ENCODE measurements around the gene CEP295NL.
A peak's percentile ranks its signal among the peaks of the same experiment; 100 is the strongest.

CEP295NL gene

DNA sequence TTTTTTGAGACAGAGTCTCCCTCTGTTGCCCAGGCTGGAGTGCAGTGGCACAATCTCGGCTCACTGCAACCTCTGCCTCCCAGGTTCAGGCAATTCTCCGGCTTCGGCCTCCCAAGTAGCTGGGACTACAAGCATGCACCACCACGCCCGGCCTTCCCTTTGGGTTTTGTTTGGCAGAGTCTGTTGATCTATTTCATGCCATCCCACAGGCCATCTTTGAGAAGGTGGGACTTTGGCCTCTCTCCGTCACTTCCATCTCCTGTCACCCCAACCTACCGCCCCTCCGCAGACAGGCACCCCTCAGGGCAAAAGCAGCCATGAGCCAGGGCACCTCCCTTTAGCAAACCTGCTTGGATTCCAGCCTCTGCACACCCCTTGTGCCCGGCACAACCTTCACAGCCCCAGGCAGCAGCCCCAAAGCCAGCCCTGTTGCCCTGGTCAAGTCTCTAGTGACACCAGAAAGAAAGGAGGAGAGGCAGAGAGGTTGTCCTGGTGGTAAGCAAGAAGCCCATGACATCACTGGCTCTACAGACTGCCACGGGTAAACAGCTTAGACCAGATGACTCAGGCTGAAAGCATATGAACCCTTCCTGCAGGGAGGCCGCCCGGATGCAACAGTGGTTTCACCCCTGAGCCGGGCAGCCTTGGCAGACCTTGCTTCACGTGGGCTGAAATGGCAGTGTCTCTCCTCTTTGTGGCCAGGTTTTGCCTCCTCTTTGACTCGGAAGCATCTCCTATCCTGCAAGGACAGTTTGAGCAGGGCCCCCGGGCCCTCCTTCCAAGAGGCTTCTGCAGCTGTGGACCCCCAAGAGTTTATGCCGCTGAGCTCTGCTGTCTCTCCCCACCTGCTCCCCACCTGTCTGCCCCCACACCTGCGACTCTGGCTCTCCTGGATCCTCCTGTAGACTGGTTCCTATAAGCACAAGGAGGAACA is 30.3 kb upstream of the CEP295NL start:
- DNase-seq (ENCODE audit: low spot score): peak; percentile 90
- H3K27ac ChIP-seq: peak overlapping the region; percentile 94
- ChIA-PET POLR2A (ENCODE audit: low non-redundant PET) (interaction anchor here (0.6 to 0.7 kb wide), 3 partner anchors 16 to 48 kb away, joined by 3 read pairs; no protein-coding TSS in a partner anchor), CTCF (interaction anchor here (0.5 to 2.2 kb wide), 5 partner anchors 38 to 88 kb away, joined by 3 to 7 read pairs (median 4); no protein-coding TSS in a partner anchor)
- TF ChIP-seq, protein P1, sequence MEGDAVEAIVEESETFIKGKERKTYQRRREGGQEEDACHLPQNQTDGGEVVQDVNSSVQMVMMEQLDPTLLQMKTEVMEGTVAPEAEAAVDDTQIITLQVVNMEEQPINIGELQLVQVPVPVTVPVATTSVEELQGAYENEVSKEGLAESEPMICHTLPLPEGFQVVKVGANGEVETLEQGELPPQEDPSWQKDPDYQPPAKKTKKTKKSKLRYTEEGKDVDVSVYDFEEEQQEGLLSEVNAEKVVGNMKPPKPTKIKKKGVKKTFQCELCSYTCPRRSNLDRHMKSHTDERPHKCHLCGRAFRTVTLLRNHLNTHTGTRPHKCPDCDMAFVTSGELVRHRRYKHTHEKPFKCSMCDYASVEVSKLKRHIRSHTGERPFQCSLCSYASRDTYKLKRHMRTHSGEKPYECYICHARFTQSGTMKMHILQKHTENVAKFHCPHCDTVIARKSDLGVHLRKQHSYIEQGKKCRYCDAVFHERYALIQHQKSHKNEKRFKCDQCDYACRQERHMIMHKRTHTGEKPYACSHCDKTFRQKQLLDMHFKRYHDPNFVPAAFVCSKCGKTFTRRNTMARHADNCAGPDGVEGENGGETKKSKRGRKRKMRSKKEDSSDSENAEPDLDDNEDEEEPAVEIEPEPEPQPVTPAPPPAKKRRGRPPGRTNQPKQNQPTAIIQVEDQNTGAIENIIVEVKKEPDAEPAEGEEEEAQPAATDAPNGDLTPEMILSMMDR (conservative IDR thresholded peaks at IDR 0.05; ENCODE audit: low read depth): no peak

DNA sequence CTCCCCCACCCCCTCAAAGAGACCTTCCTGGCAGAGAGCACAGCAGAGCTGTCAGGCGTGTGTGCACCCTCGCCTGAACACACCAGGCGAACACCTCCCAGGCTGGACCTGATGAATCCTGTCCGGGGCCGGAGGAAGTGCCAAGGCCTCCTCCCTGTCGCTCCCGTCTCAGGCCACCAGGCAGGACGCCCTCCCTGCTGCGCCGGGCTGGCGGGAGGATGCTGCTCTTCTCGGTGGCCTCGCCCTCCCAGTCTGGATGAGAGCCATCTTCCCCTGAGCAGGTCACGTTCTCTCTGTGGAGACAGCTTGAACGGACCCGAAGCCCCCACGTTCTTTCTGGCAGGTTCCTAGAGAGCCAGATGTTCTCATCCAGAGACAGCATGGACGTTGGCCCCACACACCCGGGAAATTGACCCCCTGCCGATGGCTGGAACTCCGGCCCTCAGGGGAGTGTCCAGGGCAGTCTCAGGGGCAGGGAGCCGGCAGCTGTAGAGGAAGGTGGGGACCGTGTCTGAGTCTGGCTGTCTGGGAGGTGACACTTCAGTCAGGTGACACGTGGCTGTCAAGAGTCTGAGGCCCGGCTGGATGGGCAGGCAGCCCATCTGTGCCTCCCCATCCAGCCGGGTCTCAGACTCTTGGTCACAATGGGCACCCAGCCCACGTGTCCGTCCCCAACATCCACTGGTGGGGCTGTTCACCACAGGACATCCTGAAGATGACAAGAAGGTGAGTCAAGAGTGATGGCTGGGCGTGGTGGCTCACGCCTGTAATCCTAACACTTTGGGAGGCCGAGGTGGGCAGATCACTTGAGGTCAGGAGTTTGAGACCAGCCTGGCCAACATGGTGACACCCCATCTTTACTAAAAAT is 27.1 kb upstream of the CEP295NL start:
- POLR2A ChIA-PET (ENCODE audit: low non-redundant PET): no interaction called here
- H3K27ac ChIP-seq: peak overlapping the region; percentile 94; the same call in 1 of the 2 replicates
- TF ChIP-seq, protein P1 (conservative IDR thresholded peaks at IDR 0.05; ENCODE audit: low read depth): no peak
- CTCF ChIA-PET: interaction anchor here (0.5 to 0.6 kb wide), 2 partner anchors 54 to 72 kb away, joined by 3 to 5 read pairs; no protein-coding TSS in a partner anchor
- no peak for DNase-seq (ENCODE audit: low spot score)

DNA sequence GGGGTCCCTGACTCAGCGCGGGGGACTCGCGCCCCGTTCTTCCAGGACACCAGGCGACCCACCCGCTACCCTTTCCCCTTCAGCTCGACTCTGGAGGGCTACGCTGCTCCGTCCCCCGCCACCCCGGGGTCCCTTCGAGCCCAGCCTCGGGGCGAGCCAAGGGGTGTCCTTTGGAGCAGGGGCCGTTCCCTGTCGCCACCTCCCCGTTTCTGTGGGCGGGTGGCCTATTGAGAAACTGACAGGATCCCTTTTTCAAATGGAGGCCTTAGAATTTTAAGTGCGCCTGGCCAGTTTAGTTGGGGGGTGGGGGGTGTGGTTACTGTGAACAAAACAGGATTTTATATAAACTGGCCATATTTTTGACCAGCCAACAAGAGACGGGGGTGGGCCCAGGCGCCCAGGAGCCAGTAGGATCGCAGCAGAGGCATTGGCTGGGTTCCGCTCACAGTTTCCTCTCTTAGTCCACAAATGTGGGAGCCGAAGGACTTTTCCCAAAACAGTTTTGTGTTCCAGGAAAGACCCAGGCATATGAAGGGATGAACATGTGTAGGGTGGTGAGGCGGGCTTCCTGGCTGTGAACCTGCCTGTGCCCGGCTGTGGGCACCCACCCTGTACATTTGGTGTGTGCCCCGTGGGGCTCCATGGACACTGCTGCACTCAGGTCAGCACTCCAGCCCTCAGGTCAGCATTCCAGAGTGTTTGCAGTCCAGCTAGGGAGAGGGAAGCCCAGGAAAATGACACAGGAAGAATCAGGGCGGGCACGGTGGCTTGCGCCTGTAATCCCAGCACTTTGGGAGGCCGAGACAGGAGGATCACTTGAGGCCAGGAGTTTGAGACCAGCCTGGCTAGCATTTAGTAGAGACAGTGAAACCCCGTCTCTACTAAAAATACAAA is 22.9 kb upstream of the CEP295NL start:
- peak overlapping the region; percentile 96 for H3K27ac ChIP-seq
- ChIA-PET CTCF (no interaction called here), POLR2A (ENCODE audit: low non-redundant PET) (interaction anchor here (0.7 kb wide), 2 partner anchors 34 to 37 kb away, joined by 3 to 13 read pairs; no protein-coding TSS in a partner anchor)
- TF ChIP-seq, protein P1 (conservative IDR thresholded peaks at IDR 0.05; ENCODE audit: low read depth): no peak
- no peak for DNase-seq (ENCODE audit: low spot score)

DNA sequence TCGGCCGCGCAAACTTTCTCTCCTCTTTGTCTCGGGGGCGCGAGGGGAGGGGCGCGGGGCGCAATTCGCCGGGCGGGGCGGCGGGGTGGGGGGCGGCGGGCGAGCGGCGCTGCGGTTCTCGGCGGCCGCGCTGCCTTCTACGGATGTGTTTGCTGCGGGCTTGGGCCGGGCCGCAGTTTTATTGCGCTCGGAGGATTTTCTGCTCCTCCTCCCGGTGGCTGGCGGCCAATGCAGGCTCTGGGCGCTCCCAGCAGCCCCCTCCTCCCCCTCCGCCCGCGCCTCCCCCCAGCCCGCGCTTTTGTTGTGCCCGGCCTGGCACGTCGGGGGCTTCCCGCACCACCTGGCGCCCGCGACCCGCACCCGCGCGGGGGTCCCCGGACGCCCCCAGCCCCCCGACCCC is 22.2 kb upstream of the CEP295NL start, which contains the start of gene TIMP2:
TIMP2 (minus strand) TSS at position 154 of the 400 bp plus-strand sequence. CDS start 299 bp downstream, outside the sequence.
- TF ChIP-seq, protein P1 (conservative IDR thresholded peaks at IDR 0.05; ENCODE audit: low read depth): no peak
- peak within 1 kb of the TSS; percentile 96 for H3K27ac ChIP-seq
- ChIA-PET POLR2A (ENCODE audit: low non-redundant PET) (no interaction called here), CTCF (interaction anchor here (0.6 kb wide), 1 partner anchor 47 kb away, joined by 3 read pairs; no protein-coding TSS in a partner anchor)
- DNase-seq (ENCODE audit: low spot score): peak; percentile 73

DNA sequence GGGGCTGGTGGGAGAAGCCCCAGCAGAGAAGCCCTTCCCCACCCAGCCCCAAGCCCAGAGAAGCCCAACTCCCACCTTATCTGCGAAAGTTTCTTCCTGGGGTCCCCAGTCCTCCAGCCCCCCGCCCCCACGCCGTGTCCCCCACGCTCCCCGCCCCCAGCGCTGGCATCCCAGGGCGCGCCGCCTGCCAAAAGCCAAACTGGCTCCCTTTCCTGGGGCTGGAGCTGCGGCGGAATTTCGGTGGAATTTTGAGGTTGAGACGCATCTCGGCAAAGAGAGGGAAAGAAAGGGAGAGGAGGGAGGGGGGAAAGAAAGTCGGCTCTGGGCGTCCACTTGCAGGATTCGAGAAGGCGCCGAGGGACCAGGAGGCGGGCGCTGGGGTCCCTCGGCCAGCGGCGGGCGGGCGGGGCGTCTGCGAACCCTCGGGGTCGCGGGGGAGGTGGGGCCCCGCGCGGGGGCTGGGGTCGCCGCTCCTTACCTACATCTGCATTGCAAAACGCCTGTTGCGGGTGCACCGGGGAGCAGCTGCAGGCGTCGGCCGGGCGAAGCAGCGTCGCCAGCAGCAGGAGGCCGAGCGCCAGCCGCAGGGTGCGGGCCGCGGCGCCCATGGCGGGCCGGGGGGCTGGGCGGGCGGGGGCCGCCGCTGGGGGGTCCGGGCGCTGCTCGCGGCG is 21.6 kb upstream of the CEP295NL start:
- no peak for DNase-seq (ENCODE audit: low spot score)
- CTCF ChIA-PET: interaction anchor here (0.6 to 1.0 kb wide), 2 partner anchors 47 to 59 kb away, joined by 3 read pairs; no protein-coding TSS in a partner anchor
- POLR2A ChIA-PET (ENCODE audit: low non-redundant PET): no interaction called here
- TF ChIP-seq, protein P1 (conservative IDR thresholded peaks at IDR 0.05; ENCODE audit: low read depth): no peak
- H3K27ac ChIP-seq: peak overlapping the region; percentile 96
